SK-N-SH (cell line): ENCODE data around the gene MUC20.
"Not testable (repeated sequence)": the region's sequence is repeated elsewhere in the genome, so short reads cannot be mapped to it uniquely, and the experiment has no call there.

Experiments
- CTCF ChIP-seq: fragments of 200-600 bp; sonication (generic); IDR thresholded peaks from 2 replicates; pipeline ENCODE4 v1.6.1; 2017; ENCODE audit warnings: antibody characterized with exemption, mild to moderate bottlenecking, moderate library complexity
- EP300 ChIP-seq, 2 experiments: IDR thresholded peaks; 2 replicates each; pipeline versions ENCODE4 v1.4.0 to v1.6.1; 2012; ENCODE audit warnings: borderline replicate concordance in 1 of 2, low read depth in 1 of 2, low read length in 1 of 2
- RAD21 ChIP-seq: IDR thresholded peaks from 2 replicates; pipeline ENCODE4 v1.6.1; 2012; ENCODE audit warnings: mild to moderate bottlenecking, low read length
- TCF12 ChIP-seq: IDR thresholded peaks from 2 replicates; pipeline ENCODE4 v1.4.0; 2012

GRCh38 chr3:195688471-195689183, 32.2 kb upstream of the MUC20 start:
- TF ChIP-seq CTCF; RAD21; EP300 (IDR thresholded peaks at IDR 0.05; ENCODE audit: borderline replicate concordance in 1 of 2, low read depth in 1 of 2, low read length in 1 of 2); TCF12: not testable (repeated sequence)
